ENCODE data around the gene RNF141.

Gene RNF141

GRCh38 chr11:10564696-10565318 lies 23.8 kb upstream of the RNF141 start:
- in situ Hi-C loops (cut with HindIII; ENCODE audit: low pct_ligation_motif_present, low pct_unique_long_range_greater_than_20kb, low sequenced_read_pairs) = no loop called here
- DNase-seq = no peak

GRCh38 chr11:10564030-10564429 lies 23.0 kb upstream of the RNF141 start:
- DNase-seq = no peak
- in situ Hi-C loops (cut with HindIII; ENCODE audit: low pct_ligation_motif_present, low pct_unique_long_range_greater_than_20kb, low sequenced_read_pairs) = no loop called here

- DNase-seq = no peak
- in situ Hi-C loops (cut with HindIII; ENCODE audit: low pct_ligation_motif_present, low pct_unique_long_range_greater_than_20kb, low sequenced_read_pairs) = no loop called here
These were observed 21.0 kb upstream of the RNF141 start for GRCh38 chr11:10561947-10562346.

- in situ Hi-C loops (cut with HindIII; ENCODE audit: low pct_ligation_motif_present, low pct_unique_long_range_greater_than_20kb, low sequenced_read_pairs) = no loop called here
- no peak for DNase-seq
These were observed 20.2 kb upstream of the RNF141 start for GRCh38 chr11:10561043-10561818.

GRCh38 chr11:10558288-10558687 lies 17.3 kb upstream of the RNF141 start:
- in situ Hi-C loops (cut with HindIII; ENCODE audit: low pct_ligation_motif_present, low pct_unique_long_range_greater_than_20kb, low sequenced_read_pairs) = no loop called here
- no peak for DNase-seq

- in situ Hi-C loops (cut with HindIII; ENCODE audit: low pct_ligation_motif_present, low pct_unique_long_range_greater_than_20kb, low sequenced_read_pairs) = no loop called here
- DNase-seq = no peak
These were observed 15.6 kb upstream of the RNF141 start for GRCh38 chr11:10556590-10556989.

GRCh38 chr11:10551845-10552352 lies 10.9 kb upstream of the RNF141 start:
- in situ Hi-C loops (cut with HindIII; ENCODE audit: low pct_ligation_motif_present, low pct_unique_long_range_greater_than_20kb, low sequenced_read_pairs) = no loop called here
- DNase-seq = no peak

GRCh38 chr11:10551290-10551592 lies 10.3 kb upstream of the RNF141 start:
- no peak for DNase-seq
- in situ Hi-C loops (cut with HindIII; ENCODE audit: low pct_ligation_motif_present, low pct_unique_long_range_greater_than_20kb, low sequenced_read_pairs) = no loop called here

- in situ Hi-C loops (cut with HindIII; ENCODE audit: low pct_ligation_motif_present, low pct_unique_long_range_greater_than_20kb, low sequenced_read_pairs) = no loop called here
- DNase-seq = no peak
These were observed 9.7 kb upstream of the RNF141 start for GRCh38 chr11:10550503-10551289.

GRCh38 chr11:10544491-10545465 lies 3.8 kb upstream of the RNF141 start:
- in situ Hi-C loops (cut with HindIII; ENCODE audit: low pct_ligation_motif_present, low pct_unique_long_range_greater_than_20kb, low sequenced_read_pairs) = no loop called here

GRCh38 chr11:10543782-10544181 lies 2.8 kb upstream of the RNF141 start:
- in situ Hi-C loops (cut with HindIII; ENCODE audit: low pct_ligation_motif_present, low pct_unique_long_range_greater_than_20kb, low sequenced_read_pairs) = no loop called here
- no peak for DNase-seq

More at GRCh38 chr11:10544491-10545465, 3.8 kb upstream of the RNF141 start:
- DNase-seq = no peak

GRCh38 chr11:10542776-10543175 lies 1.8 kb upstream of the RNF141 start:
- DNase-seq = no peak
- in situ Hi-C loops (cut with HindIII; ENCODE audit: low pct_ligation_motif_present, low pct_unique_long_range_greater_than_20kb, low sequenced_read_pairs) = no loop called here

- no peak for DNase-seq
- in situ Hi-C loops (cut with HindIII; ENCODE audit: low pct_ligation_motif_present, low pct_unique_long_range_greater_than_20kb, low sequenced_read_pairs) = no loop called here
These were observed 559 bp upstream of the RNF141 start for GRCh38 chr11:10541561-10541930.

GRCh38 chr11:10540546-10540914 lies 457 bp downstream of the RNF141 start:
- DNase-seq = peak; percentile 28
- in situ Hi-C loops (cut with HindIII; ENCODE audit: low pct_ligation_motif_present, low pct_unique_long_range_greater_than_20kb, low sequenced_read_pairs) = no loop called here

- no peak for DNase-seq
- in situ Hi-C loops (cut with HindIII; ENCODE audit: low pct_ligation_motif_present, low pct_unique_long_range_greater_than_20kb, low sequenced_read_pairs) = no loop called here
These were observed 1.6 kb downstream of the RNF141 start for GRCh38 chr11:10539339-10539738.

GRCh38 chr11:10538924-10539323 lies 2.1 kb downstream of the RNF141 start:
- DNase-seq = no peak
- in situ Hi-C loops (cut with HindIII; ENCODE audit: low pct_ligation_motif_present, low pct_unique_long_range_greater_than_20kb, low sequenced_read_pairs) = no loop called here

- in situ Hi-C loops (cut with HindIII; ENCODE audit: low pct_ligation_motif_present, low pct_unique_long_range_greater_than_20kb, low sequenced_read_pairs) = no loop called here
- no peak for DNase-seq
These were observed 3.4 kb downstream of the RNF141 start for GRCh38 chr11:10537600-10537999.

- no peak for DNase-seq
- in situ Hi-C loops (cut with HindIII; ENCODE audit: low pct_ligation_motif_present, low pct_unique_long_range_greater_than_20kb, low sequenced_read_pairs) = no loop called here
These were observed 6.7 kb downstream of the RNF141 start for GRCh38 chr11:10534316-10534715.
